ENCODE data around the gene MT3.
"Not testable (repeated sequence)": the region's sequence is repeated elsewhere in the genome, so short reads cannot be mapped to it uniquely, and the experiment has no call there.

The MT3 gene

GRCh38 chr16:56620339-56620897, 31.1 kb downstream of the MT3 start:
- no peak for DNase-seq (ENCODE audit: low read depth in 1 of 2, low spot score in 1 of 2)
- Histone ChIP-seq H3K4me3 (replicated peaks; ENCODE audit: insufficient read depth, low read length) (no peak overlapping the region), H3K27ac (replicated peaks) (no peak overlapping the region), H3K27me3 (ENCODE audit: insufficient read depth, poor library complexity, severe bottlenecking) (peaks cover 18% of the 10 kb centered on the region)
- no peak for TF ChIP-seq GABPA (IDR thresholded peaks at IDR 0.05; ENCODE audit: low read depth)
- no peak for TF ChIP-seq POLR2AphosphoS5 (IDR thresholded peaks at IDR 0.05; ENCODE audit: low read depth)
- TF ChIP-seq SPI1 (IDR thresholded peaks at IDR 0.05; ENCODE audit: borderline replicate concordance, low read depth): no peak
- TF ChIP-seq CTCF (IDR thresholded peaks at IDR 0.05; ENCODE audit: insufficient read depth, low read length): no peak
- TF ChIP-seq REST (IDR thresholded peaks at IDR 0.05; ENCODE audit: insufficient replicate concordance, low read depth): no peak

- H3K27me3 ChIP-seq (ENCODE audit: insufficient read depth, poor library complexity, severe bottlenecking): peaks cover 24% of the 10 kb centered on the region
- H3K27ac ChIP-seq (replicated peaks); H3K4me3 ChIP-seq (replicated peaks; ENCODE audit: insufficient read depth, low read length); DNase-seq (ENCODE audit: low read depth in 1 of 2, low spot score in 1 of 2): not testable (repeated sequence)
Observed at GRCh38 chr16:56621665-56622445, 32.5 kb downstream of the MT3 start.

- DNase-seq (ENCODE audit: low read depth in 1 of 2, low spot score in 1 of 2); H3K27ac ChIP-seq (replicated peaks): not testable (repeated sequence)
- H3K27me3 ChIP-seq (ENCODE audit: insufficient read depth, poor library complexity, severe bottlenecking): peaks cover 16% of the 10 kb centered on the region
Observed at GRCh38 chr16:56623184-56623583, 33.9 kb downstream of the MT3 start.

GRCh38 chr16:56623637-56624036, 34.3 kb downstream of the MT3 start:
- Histone ChIP-seq H3K4me3 (replicated peaks; ENCODE audit: insufficient read depth, low read length) (no peak overlapping the region), H3K27ac (replicated peaks) (no peak overlapping the region), H3K27me3 (ENCODE audit: insufficient read depth, poor library complexity, severe bottlenecking) (peaks cover 13% of the 10 kb centered on the region)
- DNase-seq (ENCODE audit: low read depth in 1 of 2, low spot score in 1 of 2): no peak
- TF ChIP-seq SPI1 (IDR thresholded peaks at IDR 0.05; ENCODE audit: borderline replicate concordance, low read depth): no peak
- TF ChIP-seq POLR2AphosphoS5 (IDR thresholded peaks at IDR 0.05; ENCODE audit: low read depth): no peak
- no peak for TF ChIP-seq REST (IDR thresholded peaks at IDR 0.05; ENCODE audit: insufficient replicate concordance, low read depth)

More at GRCh38 chr16:56623184-56623583, 33.9 kb downstream of the MT3 start:
- H3K4me3 ChIP-seq (replicated peaks; ENCODE audit: insufficient read depth, low read length): not testable (repeated sequence)

- Histone ChIP-seq H3K27me3 (ENCODE audit: insufficient read depth, poor library complexity, severe bottlenecking) (peaks cover 21% of the 10 kb centered on the region), H3K4me3 (replicated peaks; ENCODE audit: insufficient read depth, low read length) (peak within 1 kb of the TSS; percentile 46), H3K27ac (replicated peaks) (no peak within 1 kb of the TSS; the same call in 1 of the 2 replicates)
- DNase-seq (ENCODE audit: low read depth in 1 of 2, low spot score in 1 of 2): peak; percentile 42 to 60
- TF ChIP-seq SPI1 (IDR thresholded peaks at IDR 0.05; ENCODE audit: borderline replicate concordance, low read depth) (no peak), GABPA (IDR thresholded peaks at IDR 0.05; ENCODE audit: low read depth) (no peak), POLR2AphosphoS5 (IDR thresholded peaks at IDR 0.05; ENCODE audit: low read depth) (no peak), REST (IDR thresholded peaks at IDR 0.05; ENCODE audit: insufficient replicate concordance, low read depth) (no peak), CTCF (IDR thresholded peaks at IDR 0.05; ENCODE audit: insufficient read depth, low read length) (no peak)
Observed at GRCh38 chr16:56625140-56625942, 36.0 kb downstream of the MT3 start, which contains the start of gene MT1E. TSS of gene MT1E (plus strand) at chr16:56625781. CDS start at chr16:56625852, 71 bp downstream.
